CD4-positive, alpha-beta T cell treated with Interleukin-10 for 1 hour (primary cell): ENCODE results near the gene CCHCR1.

ENCODE experiments used
- DNase-seq: peaks from one replicate; pipeline ENCODE4 v3.0.0-alpha.2; 2020

Gene CCHCR1

GRCh38 chr6:31158863-31159855 lies 1.6 kb upstream of the CCHCR1 start:
- DNase-seq: peak; percentile 17

GRCh38 chr6:31158140-31158862 lies 699 bp upstream of the CCHCR1 start, which contains the start of gene TCF19:
TCF19 (plus strand) TSS chr6:31158589; CDS start chr6:31159470, 881 bp downstream.
- DNase-seq: peak; percentile 99

- no peak for DNase-seq
Observed at GRCh38 chr6:31156641-31157040, 961 bp downstream of the CCHCR1 start.

- DNase-seq: no peak
Observed at GRCh38 chr6:31154436-31154835, 3.2 kb downstream of the CCHCR1 start.

- DNase-seq: no peak
Observed at GRCh38 chr6:31152781-31153180, 4.8 kb downstream of the CCHCR1 start.

DNA sequence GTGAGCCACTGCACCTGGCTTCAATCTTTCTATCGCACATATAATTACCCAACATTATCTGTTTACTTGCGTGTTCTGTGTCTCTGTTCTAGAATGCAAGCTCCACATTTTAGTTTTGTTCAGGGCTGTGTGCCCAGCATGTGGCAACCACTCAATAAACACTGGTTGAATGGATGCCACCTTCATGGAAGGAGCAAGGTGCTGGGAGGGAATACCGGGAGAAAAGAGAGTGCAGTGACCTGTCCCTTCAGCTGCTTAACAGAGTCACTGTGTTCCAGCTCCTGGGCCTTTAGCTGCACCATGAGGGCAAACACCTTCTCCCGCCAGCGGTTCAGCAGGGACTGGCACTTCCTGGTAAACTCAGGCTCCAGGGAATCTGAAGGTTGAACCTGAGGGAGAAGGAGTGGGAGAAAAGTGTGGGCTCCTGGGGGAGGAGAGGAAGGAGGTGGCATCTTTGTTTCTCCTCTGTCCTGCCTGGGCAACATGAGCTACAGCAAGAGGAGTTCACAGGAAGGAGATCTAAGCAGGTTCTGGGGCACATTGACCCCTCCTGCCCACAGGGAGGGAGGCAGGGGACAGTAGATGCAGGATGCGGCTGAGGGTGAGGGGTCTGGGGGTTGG lies 7.7 kb downstream of the CCHCR1 start:
- DNase-seq: no peak

DNA sequence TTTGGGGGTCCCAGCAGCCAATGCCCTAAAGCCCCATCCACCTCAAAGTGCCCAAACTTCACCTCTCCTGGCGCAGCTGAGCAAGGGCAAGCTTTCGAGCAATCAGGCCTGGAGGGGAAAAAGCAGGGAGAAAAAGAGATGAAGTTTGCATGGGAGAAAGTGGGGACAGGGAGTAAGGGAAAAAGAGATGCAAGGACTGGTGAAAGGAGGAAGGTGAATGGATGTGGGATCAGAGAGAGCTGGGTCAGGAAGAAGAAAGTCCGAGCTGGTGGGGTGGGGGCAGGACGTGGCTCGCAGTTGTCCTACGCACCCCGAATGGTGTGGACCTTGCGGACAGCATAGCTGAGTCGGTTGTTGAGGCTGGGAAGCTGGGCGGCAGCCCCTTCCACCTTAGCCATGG lies 12.2 kb downstream of the CCHCR1 start:
- DNase-seq: no peak

DNA sequence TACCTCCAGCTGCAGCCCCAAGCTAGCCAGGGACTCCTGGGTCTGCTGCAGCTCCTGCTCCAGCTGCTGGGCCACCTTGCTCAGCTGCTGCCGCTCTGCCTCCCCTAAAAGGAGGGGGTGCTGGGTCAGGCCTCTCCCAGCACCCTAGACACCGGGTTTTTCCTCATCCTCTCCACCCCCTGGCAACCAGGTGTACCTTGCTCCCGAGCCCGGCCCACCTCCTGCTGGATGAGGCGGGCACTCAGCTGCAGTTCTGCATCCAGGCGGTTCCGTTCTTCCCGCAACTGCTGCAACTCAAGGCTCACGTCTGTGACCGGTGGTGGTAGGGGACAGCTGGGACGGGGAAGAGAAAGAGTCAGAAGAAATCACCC lies 12.6 kb downstream of the CCHCR1 start:
- DNase-seq: no peak

DNA sequence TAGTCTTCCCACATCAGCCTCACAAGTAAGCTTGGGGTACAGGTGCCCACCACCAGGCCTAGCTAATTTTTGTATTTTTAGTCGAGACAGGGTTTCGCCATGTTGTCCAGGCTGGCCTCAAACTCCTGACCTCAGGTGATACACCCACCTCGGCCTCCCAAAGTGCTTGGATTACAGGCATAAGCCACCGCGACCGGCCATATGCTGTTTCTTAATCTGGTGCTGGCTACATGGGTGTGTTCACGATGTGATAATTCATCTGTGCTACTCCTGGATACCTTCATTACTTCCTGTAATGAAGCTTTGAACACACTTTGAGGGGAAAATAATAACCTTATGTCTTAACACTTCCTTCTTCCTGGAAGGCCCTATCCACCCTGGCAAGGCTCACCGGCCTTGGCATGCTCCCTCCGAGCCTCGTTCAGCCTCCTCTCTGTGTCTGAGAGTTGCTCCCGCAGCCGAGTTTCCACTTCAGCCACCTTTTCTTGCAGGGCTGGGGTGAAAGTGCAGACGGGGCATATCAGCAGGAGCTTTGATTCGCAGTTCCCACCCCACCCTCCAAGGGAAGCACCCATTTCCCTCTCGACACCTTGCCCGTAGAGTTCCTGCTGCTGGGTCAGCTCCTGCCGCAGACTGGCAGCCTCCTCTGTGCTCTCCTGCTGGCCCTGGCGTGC lies 13.2 kb downstream of the CCHCR1 start:
- no peak for DNase-seq

DNA sequence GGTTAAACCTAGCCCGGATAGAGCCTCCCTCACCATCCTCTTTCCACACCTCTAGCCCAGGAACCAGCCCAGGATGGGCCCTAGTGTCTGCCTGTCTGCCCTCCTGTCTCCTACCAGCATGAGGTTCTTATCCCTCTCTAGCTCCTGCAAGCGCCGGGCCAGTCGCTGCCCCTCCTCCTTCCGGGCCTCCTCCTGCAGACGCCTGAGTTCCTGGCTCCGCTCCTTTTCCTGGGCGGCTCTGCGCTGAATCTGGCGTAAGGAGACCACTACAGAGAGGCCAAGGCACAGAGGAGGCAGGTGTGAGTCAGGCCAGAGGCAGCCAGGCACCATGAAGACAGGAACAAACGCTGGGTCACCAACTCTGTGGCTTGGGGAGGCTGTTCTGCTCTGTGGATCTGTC lies 14.5 kb downstream of the CCHCR1 start:
- no peak for DNase-seq

- no peak for DNase-seq
Observed at GRCh38 chr6:31142361-31142761, 15.2 kb downstream of the CCHCR1 start.

GRCh38 chr6:31140643-31141042 lies 17.0 kb downstream of the CCHCR1 start:
- DNase-seq: no peak

- DNase-seq: no peak
Observed at GRCh38 chr6:31139599-31139998, 18.0 kb downstream of the CCHCR1 start.

- no peak for DNase-seq
Observed at GRCh38 chr6:31138982-31139381, 18.6 kb downstream of the CCHCR1 start, which contains the start of gene PSORS1C2. PSORS1C2 (minus strand) TSS chr6:31139066; CDS start chr6:31139026, 40 bp downstream.

DNA sequence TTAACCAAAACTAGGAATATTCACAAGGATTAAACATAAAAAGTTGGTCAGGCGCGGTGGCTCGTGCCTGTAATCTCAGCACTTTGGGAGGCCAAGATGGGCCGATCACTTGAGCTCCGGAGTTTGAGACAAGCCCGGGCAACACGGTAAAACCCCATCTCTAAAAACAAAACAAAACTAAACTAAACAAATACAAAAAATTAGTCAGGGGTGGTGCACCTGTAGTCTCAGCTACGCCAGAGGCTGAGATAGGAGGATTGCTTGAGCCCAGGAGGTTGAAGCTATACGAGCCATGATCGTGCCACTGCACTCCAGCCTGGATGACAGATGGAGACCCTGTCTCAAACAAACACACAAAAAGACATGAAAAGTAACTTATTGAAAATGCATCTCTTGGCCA lies 21.9 kb downstream of the CCHCR1 start:
- DNase-seq: no peak

DNA sequence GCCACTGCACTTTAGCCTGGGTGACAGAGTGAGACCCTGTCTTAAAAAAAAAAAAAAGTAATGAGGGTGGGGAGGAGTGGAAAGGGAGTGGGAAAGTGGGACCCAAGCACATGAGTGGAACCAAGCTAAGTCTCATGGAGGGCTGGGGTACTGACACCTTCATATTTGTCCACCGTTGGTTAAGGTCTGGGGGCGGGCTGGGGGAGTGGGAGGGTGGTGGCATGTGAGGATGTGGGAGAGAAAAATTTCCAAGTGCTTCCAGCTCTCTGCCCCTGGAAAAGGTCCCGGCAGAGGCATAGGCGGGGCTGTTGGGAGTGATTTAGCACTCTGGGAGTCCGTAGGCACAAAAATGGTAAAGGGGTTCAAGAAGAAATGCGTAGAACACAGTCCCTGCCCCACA lies 24.8 kb downstream of the CCHCR1 start:
- DNase-seq: no peak

DNA sequence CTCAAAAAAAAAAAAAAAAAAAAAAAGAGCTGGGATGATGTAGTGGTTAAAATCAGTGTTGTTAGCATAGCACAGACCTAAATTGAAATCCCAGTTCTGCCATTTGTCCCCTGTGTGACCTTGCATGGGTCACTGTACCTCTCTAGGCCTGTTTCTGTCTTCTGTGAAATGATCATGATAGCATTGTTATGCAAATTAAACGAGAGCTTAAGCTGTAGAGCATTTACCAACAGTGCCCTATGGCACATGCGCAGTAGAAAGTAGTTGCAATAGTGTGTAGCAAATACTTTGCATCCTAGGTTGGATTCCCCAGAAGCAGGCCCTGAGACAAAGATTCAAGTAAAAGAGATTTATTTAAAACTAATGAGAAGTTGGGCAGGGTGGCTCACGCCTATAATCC lies 26.0 kb downstream of the CCHCR1 start:
- no peak for DNase-seq

DNA sequence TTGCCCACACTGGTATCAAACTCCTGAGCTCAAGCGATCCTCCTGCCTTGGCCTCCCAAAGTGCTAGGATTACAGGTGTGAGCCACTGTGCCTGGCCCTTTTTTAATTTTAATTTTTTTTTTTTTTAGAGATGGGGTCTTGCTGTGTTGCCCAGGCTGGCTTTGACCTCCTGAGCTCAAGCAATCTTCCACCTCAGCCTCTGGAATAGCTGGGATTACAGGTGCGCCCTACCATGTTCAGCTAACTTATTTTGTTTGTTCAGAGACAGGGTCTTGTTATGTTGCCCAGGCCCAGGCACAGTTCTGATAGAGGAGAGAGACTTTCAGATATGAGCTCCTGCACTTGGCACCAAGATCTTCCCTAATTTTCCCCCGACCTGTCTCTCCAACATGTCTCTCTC lies 26.9 kb downstream of the CCHCR1 start:
- no peak for DNase-seq

- DNase-seq: no peak
Observed at GRCh38 chr6:31129130-31129529, 28.5 kb downstream of the CCHCR1 start.

DNA sequence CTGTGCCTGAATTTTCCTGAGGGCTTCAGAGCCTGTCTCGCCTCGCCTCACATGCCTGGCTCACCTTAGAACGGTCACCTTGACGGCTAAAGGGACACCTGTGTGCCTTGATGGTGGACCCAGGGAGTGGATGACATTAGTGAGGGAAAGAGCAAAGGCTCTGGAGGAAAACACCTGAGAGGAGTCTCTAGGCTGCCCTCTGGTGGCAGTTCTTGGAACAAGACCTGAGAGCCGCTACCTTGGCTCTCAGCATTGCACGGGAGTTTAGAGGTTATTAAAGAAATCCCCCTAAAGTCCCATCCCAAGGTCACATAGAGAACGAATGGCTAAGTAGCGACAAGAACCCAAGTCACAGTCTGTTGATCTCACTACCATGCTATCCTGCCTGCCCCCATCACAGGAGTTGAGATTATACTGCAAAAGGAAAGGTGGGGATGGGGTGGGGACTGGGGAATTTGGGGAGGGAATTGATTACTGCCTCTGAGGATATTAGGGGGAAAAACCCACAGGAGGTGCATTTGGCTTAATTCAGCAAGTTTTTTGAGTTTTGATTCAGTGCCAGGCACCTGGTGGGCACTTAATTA lies 29.4 kb downstream of the CCHCR1 start:
- peak; percentile 77 for DNase-seq

GRCh38 chr6:31126396-31127175 lies 31.0 kb downstream of the CCHCR1 start:
- no peak for DNase-seq
